Measurements from ENCODE around the gene KCNH2.

Gene KCNH2

GRCh38 chr7:151010307-151011096 lies 32.4 kb upstream of the KCNH2 start:
- no peak overlapping the region for H3K4me3 ChIP-seq (ENCODE audit: low read depth, low read length)
- DNase-seq (ENCODE audit: low read depth): no peak
- TF ChIP-seq, protein P1, sequence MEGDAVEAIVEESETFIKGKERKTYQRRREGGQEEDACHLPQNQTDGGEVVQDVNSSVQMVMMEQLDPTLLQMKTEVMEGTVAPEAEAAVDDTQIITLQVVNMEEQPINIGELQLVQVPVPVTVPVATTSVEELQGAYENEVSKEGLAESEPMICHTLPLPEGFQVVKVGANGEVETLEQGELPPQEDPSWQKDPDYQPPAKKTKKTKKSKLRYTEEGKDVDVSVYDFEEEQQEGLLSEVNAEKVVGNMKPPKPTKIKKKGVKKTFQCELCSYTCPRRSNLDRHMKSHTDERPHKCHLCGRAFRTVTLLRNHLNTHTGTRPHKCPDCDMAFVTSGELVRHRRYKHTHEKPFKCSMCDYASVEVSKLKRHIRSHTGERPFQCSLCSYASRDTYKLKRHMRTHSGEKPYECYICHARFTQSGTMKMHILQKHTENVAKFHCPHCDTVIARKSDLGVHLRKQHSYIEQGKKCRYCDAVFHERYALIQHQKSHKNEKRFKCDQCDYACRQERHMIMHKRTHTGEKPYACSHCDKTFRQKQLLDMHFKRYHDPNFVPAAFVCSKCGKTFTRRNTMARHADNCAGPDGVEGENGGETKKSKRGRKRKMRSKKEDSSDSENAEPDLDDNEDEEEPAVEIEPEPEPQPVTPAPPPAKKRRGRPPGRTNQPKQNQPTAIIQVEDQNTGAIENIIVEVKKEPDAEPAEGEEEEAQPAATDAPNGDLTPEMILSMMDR (IDR thresholded peaks at IDR 0.05; ENCODE audit: insufficient read depth, low read depth, low read length, missing control alignments): no peak

GRCh38 chr7:151010037-151010306 lies 31.9 kb upstream of the KCNH2 start:
- no peak overlapping the region for H3K4me3 ChIP-seq (ENCODE audit: low read depth, low read length)
- TF ChIP-seq, protein P1 (IDR thresholded peaks at IDR 0.05; ENCODE audit: insufficient read depth, low read depth, low read length, missing control alignments): no peak

DNA sequence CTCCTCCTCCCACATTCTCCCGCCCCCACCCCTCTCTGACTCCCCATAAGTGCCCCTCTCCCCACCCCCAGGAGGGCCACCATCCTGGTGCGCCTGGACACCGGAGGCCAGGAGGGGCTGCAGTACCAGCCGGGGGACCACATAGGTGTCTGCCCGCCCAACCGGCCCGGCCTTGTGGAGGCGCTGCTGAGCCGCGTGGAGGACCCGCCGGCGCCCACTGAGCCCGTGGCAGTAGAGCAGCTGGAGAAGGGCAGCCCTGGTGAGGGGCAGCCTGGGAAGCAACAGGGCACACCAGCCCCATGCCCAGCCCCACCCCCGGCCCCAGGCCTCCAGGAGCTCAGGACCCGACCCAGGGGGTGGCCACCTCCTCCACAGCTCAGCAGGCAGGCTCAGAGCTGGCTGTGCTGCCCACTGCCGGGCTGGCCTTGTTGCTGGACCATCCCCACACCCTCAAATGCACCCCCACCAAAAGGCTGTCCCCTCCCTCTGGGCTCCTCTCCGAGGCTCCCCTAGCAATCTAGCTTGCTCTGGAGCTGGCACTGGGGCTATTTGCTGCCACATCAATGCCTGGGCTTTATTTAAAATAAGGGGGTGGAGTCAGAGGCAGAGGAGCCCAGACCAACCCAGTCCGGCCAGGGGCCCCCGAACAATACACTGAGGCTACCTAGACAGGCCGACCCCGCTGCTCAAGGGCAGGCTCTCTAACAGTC lies 31.4 kb upstream of the KCNH2 start:
- DNase-seq (ENCODE audit: low read depth): no peak
- TF ChIP-seq, protein P1 (IDR thresholded peaks at IDR 0.05; ENCODE audit: insufficient read depth, low read depth, low read length, missing control alignments): no peak
- no peak overlapping the region for H3K4me3 ChIP-seq (ENCODE audit: low read depth, low read length)

More at GRCh38 chr7:151010037-151010306, 31.9 kb upstream of the KCNH2 start:
- DNase-seq (ENCODE audit: low read depth): no peak

- H3K4me3 ChIP-seq (ENCODE audit: low read depth, low read length): peak overlapping the region; percentile 12
- TF ChIP-seq, protein P1 (IDR thresholded peaks at IDR 0.05; ENCODE audit: insufficient read depth, low read depth, low read length, missing control alignments): peak; percentile 78
- DNase-seq (ENCODE audit: low read depth): peak; percentile 80
Measured at GRCh38 chr7:151008511-151009323, 30.6 kb upstream of the KCNH2 start.

- H3K4me3 ChIP-seq (ENCODE audit: low read depth, low read length): no peak overlapping the region; the same call in 1 of the 2 replicates
- TF ChIP-seq, protein P1 (IDR thresholded peaks at IDR 0.05; ENCODE audit: insufficient read depth, low read depth, low read length, missing control alignments): no peak
- DNase-seq (ENCODE audit: low read depth): no peak
Measured at GRCh38 chr7:151008143-151008510, 30.0 kb upstream of the KCNH2 start.

GRCh38 chr7:151007469-151007898 lies 29.4 kb upstream of the KCNH2 start:
- H3K4me3 ChIP-seq (ENCODE audit: low read depth, low read length): no peak overlapping the region
- TF ChIP-seq, protein P1 (IDR thresholded peaks at IDR 0.05; ENCODE audit: insufficient read depth, low read depth, low read length, missing control alignments): no peak
- no peak for DNase-seq (ENCODE audit: low read depth)

All from GM12865 (cell line).